Adrenal gland (tissue), 5 donors: ENCODE data around the gene POTEH.
"Not testable (repeated sequence)": the region's sequence is repeated elsewhere in the genome, so short reads cannot be mapped to it uniquely, and the experiment has no call there.

ENCODE experiments used
- POLR2A ChIP-seq, 2 donors: fragments of 450-650 bp; IDR thresholded peaks; one replicate each; pipeline ENCODE4 v1.6.1; 2017; ENCODE audit warnings: antibody characterized with exemption in 2 of 2, mild to moderate bottlenecking in 2 of 2, moderate library complexity in 1 of 2
- TF ChIP-seq, protein P1 (sequence below), 6 experiments: fragments of 450-650 bp in 4 of 6; fragments of 200-600 bp in 2 of 6; sonication (generic) in 1 of 6; IDR thresholded peaks; 1 replicate in 5 of 6; 2 replicates in 1 of 6; pipeline versions ENCODE4 v1.5.1 to v1.8.0; 2016 to 2021; ENCODE audit warnings: antibody characterized with exemption in 6 of 6, mild to moderate bottlenecking in 2 of 6, moderate library complexity in 1 of 6
- donor health status: DM: no; HTN: no; CAD: no.

DNA sequence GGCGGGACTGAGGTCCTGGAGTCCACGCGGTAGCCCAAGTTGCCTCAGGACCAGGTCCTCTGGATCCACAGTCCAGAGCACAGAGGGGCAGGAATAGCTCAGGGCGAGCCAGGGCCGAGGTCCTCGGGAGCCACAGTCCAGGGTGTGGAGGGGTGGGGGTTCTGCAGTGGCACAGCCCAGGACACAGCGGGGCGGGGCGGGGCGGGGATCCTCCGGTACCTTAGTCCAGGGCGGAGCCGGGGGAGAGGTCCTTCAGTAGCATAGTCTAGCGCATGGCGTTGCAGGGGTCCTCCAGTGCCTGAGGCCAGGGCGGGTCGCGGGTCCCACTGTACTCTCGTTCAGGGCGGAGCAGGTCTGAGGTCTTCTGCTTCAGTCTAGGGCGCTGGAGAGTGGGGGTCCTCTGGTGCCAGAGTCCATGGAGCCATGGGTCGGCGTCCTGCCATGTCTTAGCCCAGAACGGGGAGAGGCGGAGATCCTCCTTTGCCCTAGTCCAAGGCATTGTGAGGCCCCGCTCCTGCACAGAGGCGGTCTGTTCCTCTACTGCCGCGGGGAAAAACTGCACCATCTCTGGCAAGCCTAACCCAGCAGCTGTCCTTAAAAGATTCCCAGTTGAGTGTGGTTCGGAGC, 71.4 kb downstream of the POTEH start:
- not testable (repeated sequence) for TF ChIP-seq POLR2A (IDR thresholded peaks at IDR 0.05)
- TF ChIP-seq, protein P1, sequence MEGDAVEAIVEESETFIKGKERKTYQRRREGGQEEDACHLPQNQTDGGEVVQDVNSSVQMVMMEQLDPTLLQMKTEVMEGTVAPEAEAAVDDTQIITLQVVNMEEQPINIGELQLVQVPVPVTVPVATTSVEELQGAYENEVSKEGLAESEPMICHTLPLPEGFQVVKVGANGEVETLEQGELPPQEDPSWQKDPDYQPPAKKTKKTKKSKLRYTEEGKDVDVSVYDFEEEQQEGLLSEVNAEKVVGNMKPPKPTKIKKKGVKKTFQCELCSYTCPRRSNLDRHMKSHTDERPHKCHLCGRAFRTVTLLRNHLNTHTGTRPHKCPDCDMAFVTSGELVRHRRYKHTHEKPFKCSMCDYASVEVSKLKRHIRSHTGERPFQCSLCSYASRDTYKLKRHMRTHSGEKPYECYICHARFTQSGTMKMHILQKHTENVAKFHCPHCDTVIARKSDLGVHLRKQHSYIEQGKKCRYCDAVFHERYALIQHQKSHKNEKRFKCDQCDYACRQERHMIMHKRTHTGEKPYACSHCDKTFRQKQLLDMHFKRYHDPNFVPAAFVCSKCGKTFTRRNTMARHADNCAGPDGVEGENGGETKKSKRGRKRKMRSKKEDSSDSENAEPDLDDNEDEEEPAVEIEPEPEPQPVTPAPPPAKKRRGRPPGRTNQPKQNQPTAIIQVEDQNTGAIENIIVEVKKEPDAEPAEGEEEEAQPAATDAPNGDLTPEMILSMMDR (IDR thresholded peaks at IDR 0.05) = not testable (repeated sequence)
